RKO (cell line): ENCODE measurements around the gene MAP2K2.
"Not testable (repeated sequence)": the region's sequence is repeated elsewhere in the genome, so short reads cannot be mapped to it uniquely, and the experiment has no call there.

ENCODE experiments used
- DNase-seq: peaks from one replicate; pipeline ENCODE4 v3.0.0-alpha.2; 2016; ENCODE audit warnings: low spot score

The MAP2K2 gene

GRCh38 chr19:4123615-4124568 lies at the start of gene MAP2K2:
MAP2K2 (minus strand) TSS chr19:4124122; CDS start chr19:4123875, 247 bp downstream.
- peak; percentile 91 for DNase-seq

- peak; percentile 59 for DNase-seq
These were observed 49.0 kb upstream of the MAP2K2 start for GRCh38 chr19:4172861-4173473.

GRCh38 chr19:4171676-4172075 lies 47.8 kb upstream of the MAP2K2 start:
- no peak for DNase-seq

GRCh38 chr19:4164262-4164661 lies 40.3 kb upstream of the MAP2K2 start:
- no peak for DNase-seq

- DNase-seq = no peak
These were observed 37.6 kb upstream of the MAP2K2 start for GRCh38 chr19:4161415-4162077.

GRCh38 chr19:4157971-4158370 lies 34.0 kb upstream of the MAP2K2 start:
- DNase-seq = not testable (repeated sequence)

- DNase-seq = no peak
These were observed 33.2 kb upstream of the MAP2K2 start for GRCh38 chr19:4157164-4157563.

GRCh38 chr19:4154571-4155312 lies 30.8 kb upstream of the MAP2K2 start:
- DNase-seq = no peak

GRCh38 chr19:4152241-4152998 lies 28.5 kb upstream of the MAP2K2 start:
- no peak for DNase-seq

GRCh38 chr19:4151623-4152022 lies 27.7 kb upstream of the MAP2K2 start:
- no peak for DNase-seq

GRCh38 chr19:4149518-4150288 lies 25.8 kb upstream of the MAP2K2 start:
- no peak for DNase-seq

- no peak for DNase-seq
These were observed 20.8 kb upstream of the MAP2K2 start for GRCh38 chr19:4144666-4145249.

GRCh38 chr19:4142916-4143315 lies 19.0 kb upstream of the MAP2K2 start:
- DNase-seq = not testable (repeated sequence)

- peak; percentile 88 for DNase-seq
These were observed 16.4 kb upstream of the MAP2K2 start for GRCh38 chr19:4140237-4140711.

- peak; percentile 54 for DNase-seq
These were observed 15.8 kb upstream of the MAP2K2 start for GRCh38 chr19:4139614-4140236.

- no peak for DNase-seq
These were observed 14.5 kb upstream of the MAP2K2 start for GRCh38 chr19:4138445-4138844.

- DNase-seq = no peak
These were observed 12.8 kb upstream of the MAP2K2 start for GRCh38 chr19:4136680-4137088.

- DNase-seq = not testable (repeated sequence)
These were observed 11.5 kb upstream of the MAP2K2 start for GRCh38 chr19:4135386-4135785.

- DNase-seq = no peak
These were observed 10.4 kb upstream of the MAP2K2 start for GRCh38 chr19:4134351-4134750.
